ENCODE data around the gene IL27RA. TPM values are rescaled to one million over a fixed set of nuclear protein-coding genes. Genes with fewer than 3 reads are reported as not detected.

The IL27RA gene
- 1 to 10 TPM; 1.3 to 3.6 TPM for total RNA-seq

GRCh38 chr19:14031719-14032480 is at the start of gene IL27RA:
Gene IL27RA, plus strand, starts transcription at chr19:14031762. Its CDS starts 111 bp downstream, at chr19:14031873.
- ATAC-seq (peak; percentile 85), DNase-seq (peak; percentile 60 to 68 (median 66))
- peaks cover 14% of the 10 kb centered on the region for H3K4me1 ChIP-seq
- intact Hi-C loops (cut with DNase I): no loop called here
- WGBS, 2 donors: 0% methylated on average over 4 to 31 of the region's 63 CpGs
- H3K4me3 ChIP-seq: peak within 1 kb of the TSS; percentile 50
- no peaks in the 10 kb centered on the region for H3K27me3 ChIP-seq
- no peaks in the 10 kb centered on the region for H3K9me3 ChIP-seq
- no peaks in the 10 kb centered on the region for H3K36me3 ChIP-seq (replicated peaks in 1 of 2; ENCODE audit: insufficient read depth in 1 of 2, low read depth in 2 of 2)
- TF ChIP-seq CTCF (IDR thresholded peaks at IDR 0.05): peak in 6 of 7 experiments; percentile 38 to 74 (median 57)
- peak in 2 of 3 donors; percentile 47 to 52 for TF ChIP-seq POLR2A (IDR thresholded peaks at IDR 0.05)
- peak within 1 kb of the TSS in 3 of 4 donors; percentile 49 to 76 (median 64) for H3K27ac ChIP-seq

DNA sequence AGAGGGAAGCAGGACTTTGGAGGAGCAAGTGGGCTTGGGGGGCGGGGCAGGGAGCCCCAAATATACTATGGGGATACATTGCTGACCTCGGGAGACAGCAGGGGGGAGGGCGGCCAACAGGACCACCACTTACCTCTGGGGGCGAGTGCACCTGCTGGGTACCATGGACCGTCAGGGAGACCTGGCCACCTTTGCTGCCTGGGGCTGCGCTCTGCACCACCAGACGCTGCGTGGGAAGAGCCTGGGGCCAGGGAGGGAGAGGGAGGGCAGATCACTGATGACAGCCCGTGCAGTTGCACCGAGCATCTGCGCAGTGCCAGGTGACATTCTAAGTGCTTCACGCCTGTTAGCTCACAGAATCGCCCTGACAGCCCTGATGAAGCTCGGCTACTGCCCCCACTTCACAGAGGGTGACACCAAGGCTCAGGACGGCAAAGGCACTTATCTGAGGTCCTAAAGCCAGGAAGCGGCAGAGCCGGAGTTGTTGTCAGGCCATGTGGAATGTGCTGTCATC is 49.5 kb upstream of the IL27RA start:
- Histone ChIP-seq H3K27ac (no peak overlapping the region), H3K4me3 (no peak overlapping the region), H3K4me1 (peaks cover 10% of the 10 kb centered on the region), H3K9me3 (no peaks in the 10 kb centered on the region), H3K27me3 (no peaks in the 10 kb centered on the region), H3K36me3 (replicated peaks in 1 of 2; ENCODE audit: insufficient read depth in 1 of 2, low read depth in 2 of 2) (no peaks in the 10 kb centered on the region)
- no peak for ATAC-seq
- intact Hi-C loops (cut with DNase I): no loop called here
- peak in 2 of 4 donors; percentile 39 to 42 for DNase-seq
- WGBS, 2 donors: 80 to 96% methylated on average over 1 to 12 of the region's 17 CpGs
- TF ChIP-seq CTCF (IDR thresholded peaks at IDR 0.05) (no peak), POLR2A (IDR thresholded peaks at IDR 0.05) (peak in 1 of 3 donors; percentile 11)

DNA sequence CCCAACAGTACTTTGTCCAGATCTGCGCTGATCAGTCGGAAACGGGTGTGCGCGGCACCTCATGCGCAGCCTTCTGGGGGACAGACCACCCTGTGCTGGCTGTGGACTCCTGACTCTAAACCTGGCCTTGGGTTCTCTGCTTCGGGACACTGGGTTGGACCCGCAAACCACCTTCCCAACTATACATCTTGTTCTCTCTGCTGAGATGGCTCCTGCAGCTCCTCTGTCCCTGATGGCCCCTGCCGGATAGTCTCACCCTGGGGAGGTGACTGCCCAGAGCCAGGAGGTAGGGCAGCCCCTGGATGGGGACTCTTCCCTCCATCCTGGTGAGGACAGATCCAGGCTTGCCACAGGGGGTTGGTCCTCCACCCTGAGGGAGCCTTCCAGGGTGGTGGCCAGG is 48.8 kb upstream of the IL27RA start:
- ATAC-seq (no peak), DNase-seq (no peak)
- TF ChIP-seq POLR2A (IDR thresholded peaks at IDR 0.05) (no peak), CTCF (IDR thresholded peaks at IDR 0.05) (no peak)
- no peak overlapping the region for H3K27ac ChIP-seq
- H3K4me1 ChIP-seq: peaks cover 18% of the 10 kb centered on the region
- no peaks in the 10 kb centered on the region for H3K27me3 ChIP-seq
- no peaks in the 10 kb centered on the region for H3K9me3 ChIP-seq
- intact Hi-C loops (cut with DNase I): no loop called here
- no peak overlapping the region for H3K4me3 ChIP-seq
- 93% methylated on average over 5 to 9 of the region's 9 CpGs for WGBS, 2 donors
- no peaks in the 10 kb centered on the region for H3K36me3 ChIP-seq (replicated peaks in 1 of 2; ENCODE audit: insufficient read depth in 1 of 2, low read depth in 2 of 2)

GRCh38 chr19:13983213-13983889 is 48.2 kb upstream of the IL27RA start:
- WGBS, 2 donors: 72 to 100% methylated on average over 1 to 18 of the region's 21 CpGs
- peak in 3 of 4 donors; percentile 51 to 55 (median 52) for DNase-seq
- intact Hi-C loops (cut with DNase I): no loop called here

More at GRCh38 chr19:13983213-13983889, 48.2 kb upstream of the IL27RA start:
- Histone ChIP-seq H3K27ac (no peak overlapping the region), H3K4me3 (no peak overlapping the region), H3K9me3 (no peaks in the 10 kb centered on the region), H3K27me3 (no peaks in the 10 kb centered on the region), H3K36me3 (replicated peaks in 1 of 2; ENCODE audit: insufficient read depth in 1 of 2, low read depth in 2 of 2) (no peaks in the 10 kb centered on the region), H3K4me1 (peaks cover 18% of the 10 kb centered on the region)
- ATAC-seq: no peak
- no peak for TF ChIP-seq POLR2A (IDR thresholded peaks at IDR 0.05)
- no peak for TF ChIP-seq CTCF (IDR thresholded peaks at IDR 0.05)
